ENCODE measurements around the gene MOSMO. TPM values are rescaled to one million over a fixed set of nuclear protein-coding genes. Genes with fewer than 3 reads are reported as not detected.

Gene MOSMO
- total and polyA plus RNA-seq, 2 experiments from 2014 or later = 2.7 to 11.7 TPM

GRCh38 chr16:22003195-22003594 is 4.7 kb upstream of the MOSMO start:
- Histone ChIP-seq H3K4me1 (ENCODE audit: insufficient read depth) (peaks cover 9% of the 10 kb centered on the region), H3K9ac (no peak overlapping the region), H4K20me1 (ENCODE audit: insufficient read depth) (no peaks in the 10 kb centered on the region), H3K27me3 (replicated peaks; ENCODE audit: insufficient read depth) (no peaks in the 10 kb centered on the region), H3K27ac (no peak overlapping the region), H3K79me2 (ENCODE audit: insufficient read depth) (peaks cover 4% of the 10 kb centered on the region), H3K4me2 (ENCODE audit: unreplicated experiment) (no peak overlapping the region), H2AFZ (no peak overlapping the region), H3K36me3 (ENCODE audit: low read depth) (no peaks in the 10 kb centered on the region), H3F3A (ENCODE audit: insufficient read depth) (peaks cover 5% of the 10 kb centered on the region; the same call in 1 of the 2 replicates), H3K4me3 (no peak overlapping the region), H3K9me2 (ENCODE audit: insufficient read depth) (no peaks in the 10 kb centered on the region), H3K9me3 (ENCODE audit: low read depth) (no peaks in the 10 kb centered on the region)
- TF ChIP-seq EZH2phosphoT487 (IDR thresholded peaks at IDR 0.05; ENCODE audit: insufficient read depth, low read depth) (no peak), EZH2 (IDR thresholded peaks at IDR 0.05; ENCODE audit: insufficient read depth, poor library complexity, severe bottlenecking) (no peak)
- in situ Hi-C loops (cut with MboI) = loop anchor here (5.0 kb wide), 1 partner anchor 179 kb away; no protein-coding TSS in a partner anchor
- 84 to 86% methylated on average over 4 of the region's 4 CpGs for WGBS, 2 experiments (ENCODE audit: low coverage in 1 of 2, low lambda C conversion rate in 2 of 2, missing lambda C conversion rate in 2 of 2)
- DNase-seq = no peak

- WGBS, 2 experiments (ENCODE audit: low coverage in 1 of 2, low lambda C conversion rate in 2 of 2, missing lambda C conversion rate in 2 of 2) = 59 to 69% methylated on average over 3 of the region's 3 CpGs
- H3K4me1 ChIP-seq (ENCODE audit: insufficient read depth) = peaks cover 9% of the 10 kb centered on the region
- no peak for TF ChIP-seq EZH2 (IDR thresholded peaks at IDR 0.05; ENCODE audit: insufficient read depth, poor library complexity, severe bottlenecking)
- no peak for TF ChIP-seq EZH2phosphoT487 (IDR thresholded peaks at IDR 0.05; ENCODE audit: insufficient read depth, low read depth)
- H2AFZ ChIP-seq = no peak overlapping the region
- H3K79me2 ChIP-seq (ENCODE audit: insufficient read depth) = peaks cover 16% of the 10 kb centered on the region
- H4K20me1 ChIP-seq (ENCODE audit: insufficient read depth) = no peaks in the 10 kb centered on the region
- H3K4me3 ChIP-seq = no peak overlapping the region
- H3K9me2 ChIP-seq (ENCODE audit: insufficient read depth) = no peaks in the 10 kb centered on the region
- no peak for DNase-seq
- H3F3A ChIP-seq (ENCODE audit: insufficient read depth) = peaks cover 5% of the 10 kb centered on the region; the same call in 1 of the 2 replicates
- H3K4me2 ChIP-seq (ENCODE audit: unreplicated experiment) = no peak overlapping the region
- no peak overlapping the region for H3K27ac ChIP-seq
- in situ Hi-C loops (cut with MboI) = loop anchor here (5.0 kb wide), 1 partner anchor 178 kb away; no protein-coding TSS in a partner anchor
- no peaks in the 10 kb centered on the region for H3K36me3 ChIP-seq (ENCODE audit: low read depth)
- no peaks in the 10 kb centered on the region for H3K27me3 ChIP-seq (replicated peaks; ENCODE audit: insufficient read depth)
- H3K9me3 ChIP-seq (ENCODE audit: low read depth) = no peaks in the 10 kb centered on the region
- H3K9ac ChIP-seq = no peak overlapping the region
These were observed 3.6 kb upstream of the MOSMO start for GRCh38 chr16:22004341-22004740.

- Histone ChIP-seq H3K36me3 (ENCODE audit: low read depth) (no peaks in the 10 kb centered on the region), H3K79me2 (ENCODE audit: insufficient read depth) (peaks cover 30% of the 10 kb centered on the region), H4K20me1 (ENCODE audit: insufficient read depth) (no peaks in the 10 kb centered on the region), H3K4me1 (ENCODE audit: insufficient read depth) (peaks cover 10% of the 10 kb centered on the region), H2AFZ (no peak overlapping the region), H3K27me3 (replicated peaks; ENCODE audit: insufficient read depth) (no peaks in the 10 kb centered on the region), H3K4me3 (no peak overlapping the region), H3K9me2 (ENCODE audit: insufficient read depth) (no peaks in the 10 kb centered on the region), H3K27ac (no peak overlapping the region), H3K4me2 (ENCODE audit: unreplicated experiment) (no peak overlapping the region), H3K9me3 (ENCODE audit: low read depth) (no peaks in the 10 kb centered on the region), H3F3A (ENCODE audit: insufficient read depth) (peaks cover 5% of the 10 kb centered on the region; the same call in 1 of the 2 replicates), H3K9ac (no peak overlapping the region)
- TF ChIP-seq EZH2phosphoT487 (IDR thresholded peaks at IDR 0.05; ENCODE audit: insufficient read depth, low read depth) (no peak), EZH2 (IDR thresholded peaks at IDR 0.05; ENCODE audit: insufficient read depth, poor library complexity, severe bottlenecking) (no peak)
- no peak for DNase-seq
- WGBS, 2 experiments (ENCODE audit: low coverage in 1 of 2, low lambda C conversion rate in 2 of 2, missing lambda C conversion rate in 2 of 2) = 95 to 100% methylated on average over 1 of the region's 1 CpG
- in situ Hi-C loops (cut with MboI) = no loop called here
These were observed 2.2 kb upstream of the MOSMO start for GRCh38 chr16:22005746-22006145.

- H3K27me3 ChIP-seq (replicated peaks; ENCODE audit: insufficient read depth) = no peaks in the 10 kb centered on the region
- no peaks in the 10 kb centered on the region for H4K20me1 ChIP-seq (ENCODE audit: insufficient read depth)
- H3K4me1 ChIP-seq (ENCODE audit: insufficient read depth) = peaks cover 14% of the 10 kb centered on the region
- no peaks in the 10 kb centered on the region for H3F3A ChIP-seq (ENCODE audit: insufficient read depth)
- peak overlapping the region; percentile 98; the same call in 1 of the 2 replicates for H3K4me3 ChIP-seq
- peaks cover 39% of the 10 kb centered on the region for H3K79me2 ChIP-seq (ENCODE audit: insufficient read depth)
- 0 out of 2 replicates have a peak overlapping the region, but pooled peaks have one; percentile 100 for H2AFZ ChIP-seq
- no peak overlapping the region for H3K9ac ChIP-seq
- no peaks in the 10 kb centered on the region for H3K9me2 ChIP-seq (ENCODE audit: insufficient read depth)
- no peaks in the 10 kb centered on the region for H3K9me3 ChIP-seq (ENCODE audit: low read depth)
- no peak overlapping the region for H3K4me2 ChIP-seq (ENCODE audit: unreplicated experiment)
- no peak overlapping the region for H3K27ac ChIP-seq
- no peak for TF ChIP-seq EZH2phosphoT487 (IDR thresholded peaks at IDR 0.05; ENCODE audit: insufficient read depth, low read depth)
- TF ChIP-seq EZH2 (IDR thresholded peaks at IDR 0.05; ENCODE audit: insufficient read depth, poor library complexity, severe bottlenecking) = no peak
- WGBS, 2 experiments (ENCODE audit: low coverage in 1 of 2, low lambda C conversion rate in 2 of 2, missing lambda C conversion rate in 2 of 2) = 80 to 86% methylated on average over 6 of the region's 6 CpGs
- in situ Hi-C loops (cut with MboI) = no loop called here
- H3K36me3 ChIP-seq (ENCODE audit: low read depth) = no peaks in the 10 kb centered on the region
- no peak for DNase-seq
These were observed 1.3 kb upstream of the MOSMO start for GRCh38 chr16:22006636-22007035.
